ENCODE data around the gene SYT5.
"Not testable (repeated sequence)": the region's sequence is repeated elsewhere in the genome, so short reads cannot be mapped to it uniquely, and the experiment has no call there.

The SYT5 gene

GRCh38 chr19:55166530-55167268 lies 13.4 kb downstream of the SYT5 start, which contains the start of gene DNAAF3:
TSS of gene DNAAF3 (minus strand) at chr19:55166613. CDS start at chr19:55166413, 200 bp downstream.
- DNase-seq = peak; percentile 93

DNA sequence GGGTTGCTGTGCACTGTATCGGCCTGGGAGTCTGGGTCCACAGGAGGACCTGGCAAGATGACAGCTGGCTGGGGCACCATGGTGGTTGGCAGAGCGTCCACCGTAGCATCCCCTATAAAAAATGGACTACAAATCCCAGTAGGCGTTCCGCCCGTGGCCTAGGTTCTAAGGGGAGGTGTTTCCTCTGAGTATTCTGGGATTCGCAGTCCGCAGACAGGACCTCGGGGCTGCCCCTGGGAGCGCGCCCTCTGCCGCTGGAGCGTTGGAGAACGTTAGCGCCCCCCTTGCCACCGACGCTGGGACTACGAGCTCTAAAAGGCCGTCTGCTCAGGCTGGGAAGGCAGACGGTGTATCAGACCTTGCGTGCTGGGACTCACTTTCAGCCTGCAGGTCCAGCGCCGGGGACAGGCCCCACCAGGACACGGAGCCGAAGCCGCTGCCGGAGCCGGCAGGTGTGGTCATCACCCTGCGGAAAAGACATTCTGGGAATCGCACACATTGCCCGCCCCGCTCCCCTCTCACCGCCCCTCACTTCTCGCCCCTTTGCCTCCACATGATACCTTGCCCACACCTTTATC lies 14.0 kb downstream of the SYT5 start:
- peak; percentile 31 for DNase-seq

- no peak for DNase-seq
Measured at GRCh38 chr19:55161571-55162322, 18.3 kb downstream of the SYT5 start.

DNA sequence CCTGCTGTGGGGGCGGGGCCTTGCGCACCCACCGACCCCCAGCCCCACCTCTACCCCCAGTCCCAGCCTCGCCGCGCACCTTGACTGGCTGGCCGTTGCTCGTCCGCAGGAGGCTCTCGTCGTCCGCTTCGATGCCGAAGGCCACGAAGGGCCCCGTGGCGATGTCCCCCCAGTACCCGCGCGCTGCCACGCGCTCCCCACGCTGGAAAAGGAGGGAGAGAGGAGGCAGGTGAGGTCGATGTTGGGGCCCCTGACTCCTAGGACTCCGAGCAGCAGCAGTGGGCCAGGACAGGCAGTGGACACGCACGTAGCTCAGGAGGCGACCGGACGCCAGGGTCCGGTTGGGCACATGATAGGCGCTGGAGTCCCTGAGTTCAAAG lies 19.1 kb downstream of the SYT5 start:
- no peak for DNase-seq

DNA sequence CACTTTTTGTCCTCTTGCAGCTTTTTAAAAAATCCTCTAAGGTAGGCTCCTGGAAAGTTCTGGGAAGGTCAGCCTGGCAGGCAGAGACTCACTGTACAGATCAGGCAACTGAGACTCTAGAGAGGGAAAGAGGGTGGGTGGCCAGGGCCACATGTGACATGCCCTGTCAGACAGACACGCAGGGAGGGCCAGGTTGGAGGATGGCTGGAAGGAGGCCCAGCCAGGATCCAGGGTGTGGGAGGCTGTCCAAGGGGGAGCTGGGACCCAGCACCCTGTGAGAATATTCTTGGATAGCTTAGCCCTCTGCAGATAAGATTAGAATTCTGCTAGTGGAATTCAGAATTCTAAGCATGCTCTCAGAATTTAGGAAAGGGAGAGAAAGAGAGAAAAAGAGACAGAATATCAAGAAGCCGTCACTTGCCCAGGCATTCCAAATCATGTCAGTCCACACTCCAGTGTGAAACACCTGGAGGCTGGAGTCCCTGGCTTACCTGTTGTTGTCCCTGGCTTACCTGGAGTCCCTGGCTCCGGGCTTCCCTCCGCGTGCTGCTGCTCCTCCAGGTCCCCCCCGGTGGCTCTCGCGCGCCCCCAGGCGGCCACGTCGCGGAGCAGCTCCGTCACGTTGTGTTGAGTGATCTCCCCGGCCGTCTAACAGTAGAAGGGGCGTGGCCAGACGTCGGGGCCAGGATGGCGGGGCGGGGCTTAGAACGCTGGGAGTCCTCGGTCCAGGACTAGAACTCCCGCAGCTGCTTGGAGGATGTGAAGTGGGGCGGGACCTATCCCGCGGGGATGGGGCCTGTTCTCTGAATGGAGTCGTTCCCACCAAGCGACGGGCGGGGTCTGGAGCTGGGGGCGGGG lies 19.7 kb downstream of the SYT5 start:
- peak; percentile 75 for DNase-seq

DNA sequence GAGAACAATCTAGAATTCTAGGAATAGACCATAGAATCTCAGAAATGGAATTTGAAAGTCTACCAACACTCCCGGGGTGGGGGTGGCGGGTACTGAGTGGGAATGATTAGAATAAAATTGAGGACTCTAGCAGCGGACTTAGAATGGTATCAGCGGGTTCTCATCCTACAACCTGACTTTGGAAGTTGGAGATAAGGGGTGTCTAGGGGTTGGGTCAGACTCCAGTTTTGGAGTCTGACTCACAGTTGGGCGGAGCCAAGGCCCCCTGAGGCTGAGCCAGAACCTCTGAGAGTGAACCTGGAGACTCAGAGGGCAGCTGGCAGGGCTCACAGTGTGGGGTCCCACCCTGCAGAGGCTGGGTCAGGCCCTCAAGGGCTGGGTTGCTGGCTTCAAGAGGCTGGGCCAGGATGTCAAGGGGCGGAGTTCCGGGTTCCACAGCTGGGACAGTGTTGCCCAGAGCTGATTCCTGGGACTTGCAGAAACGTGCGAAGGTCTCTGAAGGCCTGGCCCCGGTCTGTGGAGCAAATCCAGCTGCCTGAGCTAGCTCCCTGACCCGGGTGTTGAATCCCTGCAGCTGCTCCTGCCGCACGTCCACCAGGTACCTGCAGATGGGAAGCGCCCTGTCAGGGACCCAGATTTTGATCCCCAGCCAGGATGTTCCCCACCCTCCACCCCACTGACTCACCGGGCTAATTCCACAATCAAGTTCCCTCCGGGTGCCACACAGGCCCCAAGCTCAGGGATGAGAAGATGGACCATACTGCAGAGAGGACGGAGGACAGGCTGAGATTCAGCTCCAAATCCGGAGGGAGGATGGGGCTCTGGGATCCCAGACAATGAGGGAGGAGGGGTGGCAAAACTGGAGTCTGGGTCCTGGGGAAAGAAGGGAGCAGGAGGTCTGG lies 21.0 kb downstream of the SYT5 start:
- no peak for DNase-seq

- no peak for DNase-seq
Measured at GRCh38 chr19:55158423-55158822, 21.7 kb downstream of the SYT5 start.

- DNase-seq = no peak
Measured at GRCh38 chr19:55157064-55157908, 22.8 kb downstream of the SYT5 start, which contains the start of gene TNNI3. TSS of gene TNNI3 (minus strand) at chr19:55157732. CDS start at chr19:55157589, 143 bp downstream.

DNA sequence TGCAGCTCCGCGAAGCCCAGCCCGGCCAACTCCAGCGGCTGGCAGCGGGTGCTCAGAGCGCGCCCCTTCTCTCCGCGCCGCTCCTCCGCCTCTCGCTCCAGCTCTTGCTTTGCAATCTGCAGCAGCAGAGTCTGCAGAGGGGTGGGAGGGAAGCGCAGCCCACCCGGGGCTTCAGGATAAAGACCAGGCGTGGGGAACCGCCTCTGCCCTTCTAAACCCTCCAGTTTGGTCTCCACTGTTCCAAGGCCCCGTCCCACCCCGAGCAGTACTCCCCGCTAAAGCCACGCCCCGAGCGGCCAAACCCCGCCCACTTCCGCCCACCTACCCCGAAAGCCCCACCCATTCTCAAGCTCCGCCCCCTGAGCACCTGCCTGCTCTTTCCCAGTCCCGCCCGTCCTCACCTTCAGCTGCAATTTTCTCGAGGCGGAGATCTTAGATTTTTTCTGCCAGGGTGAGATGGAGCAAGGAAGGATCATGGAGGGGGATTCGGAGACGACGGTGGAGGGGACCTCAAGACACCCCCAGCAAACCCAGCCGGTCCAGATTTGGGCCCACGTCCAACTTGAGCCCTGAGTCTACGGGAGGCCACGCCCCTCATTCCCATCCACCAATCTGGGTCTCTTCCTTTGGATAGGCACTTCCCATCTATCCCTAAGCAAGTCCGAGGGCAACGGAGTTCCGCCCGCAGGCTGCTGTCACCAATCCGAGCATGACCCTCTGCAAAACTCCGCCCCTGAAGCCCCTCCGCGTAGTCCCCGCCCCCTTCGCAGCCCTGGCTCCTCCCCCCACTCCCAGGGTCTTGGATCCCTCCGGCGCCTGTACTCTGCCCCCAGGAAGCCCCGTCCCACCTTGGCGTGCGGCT lies 23.7 kb downstream of the SYT5 start:
- DNase-seq = peak; percentile 53

DNA sequence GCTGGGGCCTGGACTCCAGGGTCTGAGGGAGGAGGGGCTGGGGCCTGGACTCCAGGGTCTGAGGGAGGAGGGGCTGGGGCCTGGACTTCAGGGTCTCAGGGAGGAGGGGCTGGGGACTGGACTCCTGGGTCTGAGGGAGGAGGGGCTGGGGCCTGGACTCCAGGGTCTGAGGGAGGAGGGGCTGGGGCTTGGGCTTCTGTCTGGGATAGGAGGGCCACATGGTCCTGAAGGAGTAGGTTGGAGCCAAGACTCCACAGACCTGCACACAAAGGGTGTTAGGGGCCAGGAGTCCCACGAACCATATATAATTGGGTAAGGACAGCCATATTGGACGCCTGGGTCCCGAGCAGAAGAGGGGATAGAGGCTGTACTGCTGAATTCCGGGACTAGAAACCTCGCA lies 24.3 kb downstream of the SYT5 start:
- DNase-seq = not testable (repeated sequence)

- no peak for DNase-seq
Measured at GRCh38 chr19:55153652-55154264, 26.3 kb downstream of the SYT5 start.

DNA sequence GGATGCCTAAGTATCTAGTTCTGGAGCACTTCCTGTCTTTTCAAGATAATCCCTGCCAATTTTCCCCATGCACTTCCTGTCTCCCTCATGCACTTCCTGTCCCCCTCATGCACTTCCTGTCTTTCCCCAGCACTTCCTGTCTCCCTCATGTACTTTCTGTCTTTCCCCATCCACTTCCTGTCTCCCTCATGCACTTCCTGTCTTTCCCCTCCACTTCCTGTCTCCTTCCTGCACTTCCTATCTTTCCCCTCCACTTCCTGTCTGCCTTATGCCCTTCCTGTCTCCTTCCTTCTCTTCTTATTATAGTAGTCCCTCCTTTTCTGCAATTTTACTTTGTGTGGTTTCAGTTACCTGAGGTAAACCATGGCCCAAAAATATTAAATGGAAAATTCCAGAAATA lies 28.1 kb downstream of the SYT5 start:
- peak; percentile 29 for DNase-seq

GRCh38 chr19:55149078-55150003 lies 30.7 kb downstream of the SYT5 start, which contains the start of gene TNNT1:
TSS of gene TNNT1 (minus strand) at chr19:55149206. CDS start at chr19:55147157, 2,049 bp downstream.
- no peak for DNase-seq

GRCh38 chr19:55147545-55148251 lies 32.4 kb downstream of the SYT5 start:
- DNase-seq = no peak

- DNase-seq = no peak
Measured at GRCh38 chr19:55146705-55147273, 33.3 kb downstream of the SYT5 start.

DNA sequence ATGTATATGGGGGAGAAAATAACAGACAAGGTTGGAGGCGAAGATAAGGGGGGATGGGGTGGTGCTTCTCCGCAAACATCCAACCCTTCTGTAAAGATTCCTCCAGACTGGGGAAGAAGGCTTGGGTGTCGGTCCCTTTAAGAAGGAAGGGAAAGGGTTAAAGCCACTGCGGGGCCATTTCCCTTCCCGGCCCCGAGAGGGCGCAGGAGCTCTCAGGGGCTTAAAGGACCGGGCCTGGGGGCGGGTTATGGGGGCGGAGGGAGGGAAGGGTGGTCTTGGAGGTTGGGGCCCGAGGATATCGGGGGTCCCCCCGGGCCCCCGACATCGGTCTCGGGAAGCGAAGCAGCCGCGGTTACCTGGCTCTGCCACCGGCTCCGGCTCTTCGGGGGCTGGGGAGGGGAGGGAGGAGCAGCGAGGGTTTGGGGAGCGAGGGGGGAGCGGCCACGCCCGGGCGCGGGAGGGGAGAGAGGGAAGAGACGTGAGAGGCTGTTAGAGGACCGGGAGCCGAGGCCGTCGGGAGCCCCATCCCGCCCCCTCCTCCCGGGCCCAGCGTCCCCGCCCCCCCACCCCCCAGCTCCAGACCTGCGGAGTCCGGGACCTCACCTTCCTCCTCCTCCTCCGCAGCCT lies 33.9 kb downstream of the SYT5 start:
- no peak for DNase-seq
